Osteoblast (primary cell): ENCODE results near the gene NUP98. TPM values are rescaled to one million over a fixed set of nuclear protein-coding genes. Genes with fewer than 3 reads are reported as not detected.
"Not testable (repeated sequence)": the region's sequence is repeated elsewhere in the genome, so short reads cannot be mapped to it uniquely, and the experiment has no call there.

Experiments
- DNase-seq: peaks from one replicate; pipeline ENCODE4 v3.0.0; 2011; ENCODE audit warnings: low spot score, mixed read lengths; ENCODE audit not compliant: insufficient read length; ENCODE audit errors: missing footprints
- H2AFZ ChIP-seq: 2 replicates; pipeline ENCODE4 v1.6.0; 2011; ENCODE audit warnings: mild to moderate bottlenecking, low read length
- H3K27ac ChIP-seq: 2 replicates; pipeline ENCODE4 v1.5.1; 2011; ENCODE audit warnings: mild to moderate bottlenecking, low read depth, low read length, moderate library complexity
- H3K27me3 ChIP-seq: 2 replicates; pipeline ENCODE4 v1.6.0; 2012; ENCODE audit warnings: mild to moderate bottlenecking, control low read depth, inconsistent platforms, low read length, moderate library complexity; ENCODE audit not compliant: insufficient read depth
- H3K36me3 ChIP-seq: 2 replicates; pipeline ENCODE4 v1.5.1; 2011; ENCODE audit warnings: mild to moderate bottlenecking, low read length, control low read depth, moderate library complexity; ENCODE audit not compliant: insufficient read depth
- H3K4me1 ChIP-seq: 2 replicates; pipeline ENCODE4 v1.5.1; 2011; ENCODE audit warnings: mild to moderate bottlenecking, low read length, control low read depth, moderate library complexity; ENCODE audit not compliant: insufficient read depth
- H3K4me2 ChIP-seq: 2 replicates; pipeline ENCODE4 v1.6.0; 2011; ENCODE audit warnings: mild to moderate bottlenecking, low read length; ENCODE audit not compliant: insufficient read depth
- H3K4me3 ChIP-seq: fragments of 200-600 bp; sonication (generic); 3 replicates; pipeline ENCODE4 v1.5.1; 2012; ENCODE audit warnings: mild to moderate bottlenecking, low read length, inconsistent platforms; ENCODE audit not compliant: insufficient read depth
- H3K79me2 ChIP-seq: 2 replicates; pipeline ENCODE4 v1.6.0; 2012; ENCODE audit warnings: mild to moderate bottlenecking, low read length, control low read depth, inconsistent platforms; ENCODE audit not compliant: insufficient read depth
- H3K9me3 ChIP-seq: 2 replicates; pipeline ENCODE4 v1.5.1; 2011; ENCODE audit warnings: low read depth, low read length, control low read depth
- H4K20me1 ChIP-seq: 2 replicates; pipeline ENCODE4 v1.6.0; 2012; ENCODE audit warnings: mild to moderate bottlenecking, low read length, control low read depth; ENCODE audit not compliant: insufficient read depth
- total RNA-seq: library from RNA; depleted of rRNA; stranded (reverse); fragments of >200 nt; gene quantifications from 2 replicates; pipeline ENCODE4 v1.2.3, GENCODE V29; 2012
- TF ChIP-seq, protein P1 (sequence below): IDR thresholded peaks from 2 replicates; pipeline ENCODE4 v1.5.1; 2011; ENCODE audit warnings: mild to moderate bottlenecking, low read depth, low read length, moderate library complexity; ENCODE audit errors: extremely low read depth

Gene NUP98
- total RNA-seq, 1 donor: 114 TPM

DNA sequence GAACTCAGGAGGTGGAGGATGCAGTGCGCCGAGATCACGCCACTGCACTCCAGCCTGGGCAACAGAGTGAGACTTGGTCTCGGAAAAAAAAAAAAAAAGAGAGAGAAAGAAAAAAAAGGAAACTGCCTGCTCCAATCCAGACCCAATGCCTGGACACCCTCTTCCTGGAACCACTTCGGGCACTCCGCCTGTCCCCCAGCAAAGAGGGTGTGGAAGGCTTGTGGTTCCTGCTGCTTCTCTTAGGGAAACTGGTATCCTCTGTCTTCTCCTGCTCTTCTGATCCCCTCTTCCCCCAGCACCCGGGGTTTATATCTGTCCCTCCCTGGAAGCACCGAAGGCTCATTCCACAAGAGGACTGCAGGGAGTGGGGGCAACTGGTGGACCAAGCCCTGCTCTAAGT lies 139.1 kb downstream of the NUP98 start:
- DNase-seq: no peak
- Histone ChIP-seq H2AFZ (no peak overlapping the region), H3K79me2 (no peaks in the 10 kb centered on the region), H4K20me1 (no peaks in the 10 kb centered on the region), H3K36me3 (no peaks in the 10 kb centered on the region), H3K9me3 (no peaks in the 10 kb centered on the region), H3K4me3 (no peak overlapping the region), H3K4me2 (no peak overlapping the region), H3K27me3 (peaks cover 10% of the 10 kb centered on the region), H3K4me1 (no peaks in the 10 kb centered on the region), H3K27ac (no peak overlapping the region)
- TF ChIP-seq, protein P1, sequence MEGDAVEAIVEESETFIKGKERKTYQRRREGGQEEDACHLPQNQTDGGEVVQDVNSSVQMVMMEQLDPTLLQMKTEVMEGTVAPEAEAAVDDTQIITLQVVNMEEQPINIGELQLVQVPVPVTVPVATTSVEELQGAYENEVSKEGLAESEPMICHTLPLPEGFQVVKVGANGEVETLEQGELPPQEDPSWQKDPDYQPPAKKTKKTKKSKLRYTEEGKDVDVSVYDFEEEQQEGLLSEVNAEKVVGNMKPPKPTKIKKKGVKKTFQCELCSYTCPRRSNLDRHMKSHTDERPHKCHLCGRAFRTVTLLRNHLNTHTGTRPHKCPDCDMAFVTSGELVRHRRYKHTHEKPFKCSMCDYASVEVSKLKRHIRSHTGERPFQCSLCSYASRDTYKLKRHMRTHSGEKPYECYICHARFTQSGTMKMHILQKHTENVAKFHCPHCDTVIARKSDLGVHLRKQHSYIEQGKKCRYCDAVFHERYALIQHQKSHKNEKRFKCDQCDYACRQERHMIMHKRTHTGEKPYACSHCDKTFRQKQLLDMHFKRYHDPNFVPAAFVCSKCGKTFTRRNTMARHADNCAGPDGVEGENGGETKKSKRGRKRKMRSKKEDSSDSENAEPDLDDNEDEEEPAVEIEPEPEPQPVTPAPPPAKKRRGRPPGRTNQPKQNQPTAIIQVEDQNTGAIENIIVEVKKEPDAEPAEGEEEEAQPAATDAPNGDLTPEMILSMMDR: no peak

DNA sequence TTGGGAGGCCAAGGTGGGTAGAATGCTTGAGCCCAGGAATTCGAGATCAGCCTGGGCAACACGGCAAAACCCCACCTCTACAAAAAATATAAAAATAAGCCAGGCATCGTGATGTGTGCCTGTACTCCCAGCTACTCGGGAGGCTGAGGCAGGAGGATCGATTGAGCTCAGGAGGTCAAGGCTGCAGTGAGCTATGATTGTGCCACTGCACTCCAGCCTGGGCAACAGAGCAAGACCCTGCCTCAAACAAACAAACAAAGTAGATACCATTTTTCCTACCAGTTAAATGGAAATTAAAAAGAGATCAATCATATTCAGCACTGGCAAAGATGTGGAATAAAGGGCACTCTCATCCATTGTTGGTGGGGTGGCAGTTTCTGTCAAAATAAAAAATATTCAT lies 140.0 kb downstream of the NUP98 start:
- H3K27ac ChIP-seq, H3K79me2 ChIP-seq, H3K4me2 ChIP-seq, H4K20me1 ChIP-seq, H2AFZ ChIP-seq, DNase-seq, H3K4me3 ChIP-seq, H3K9me3 ChIP-seq, H3K4me1 ChIP-seq, H3K36me3 ChIP-seq: not testable (repeated sequence)
- H3K27me3 ChIP-seq: peaks cover 10% of the 10 kb centered on the region

DNA sequence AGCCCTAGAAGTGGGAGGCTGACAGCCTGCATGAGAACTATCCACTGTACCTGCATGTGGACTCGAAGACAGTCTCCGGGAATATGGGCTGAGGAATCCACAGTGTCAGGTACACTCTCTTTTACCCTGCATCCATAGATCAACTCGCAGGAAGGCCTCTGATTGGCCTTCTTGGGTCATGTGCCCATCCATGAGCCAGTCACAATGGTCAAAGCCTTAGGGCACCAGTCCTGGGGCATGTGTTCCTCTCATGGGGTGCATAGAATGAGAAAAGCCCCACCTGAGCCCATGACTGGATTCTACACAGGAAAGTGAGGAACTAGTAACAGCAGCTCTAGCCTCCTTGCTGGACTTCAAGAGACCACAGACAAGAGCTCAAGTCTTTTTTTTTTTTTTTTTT lies 141.8 kb downstream of the NUP98 start:
- DNase-seq: no peak
- no peaks in the 10 kb centered on the region for H4K20me1 ChIP-seq
- H3K27ac ChIP-seq: no peak overlapping the region
- no peak overlapping the region for H2AFZ ChIP-seq
- H3K36me3 ChIP-seq: no peaks in the 10 kb centered on the region
- H3K27me3 ChIP-seq: peaks cover 10% of the 10 kb centered on the region
- TF ChIP-seq, protein P1: no peak
- H3K9me3 ChIP-seq: no peaks in the 10 kb centered on the region
- H3K4me2 ChIP-seq: no peak overlapping the region
- no peaks in the 10 kb centered on the region for H3K4me1 ChIP-seq
- no peak overlapping the region for H3K4me3 ChIP-seq
- no peaks in the 10 kb centered on the region for H3K79me2 ChIP-seq

DNA sequence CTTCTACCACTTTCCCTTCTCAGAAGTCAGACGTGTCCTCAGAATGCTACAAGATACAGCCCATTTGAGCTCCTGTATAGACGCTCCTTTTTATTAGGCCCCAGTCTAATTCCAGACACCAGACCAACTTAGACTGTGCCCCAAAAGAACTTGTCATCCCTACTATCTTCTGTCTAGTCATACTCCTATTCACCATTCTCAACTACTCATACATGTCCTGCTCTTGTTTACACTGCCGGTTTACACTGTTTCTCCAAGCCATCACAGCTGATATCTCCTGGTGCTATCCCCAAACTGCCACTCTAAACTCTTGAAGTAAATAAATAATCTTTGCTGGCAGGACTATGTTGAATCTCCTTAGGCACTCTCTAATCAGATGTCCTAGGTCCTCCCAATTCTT lies 144.8 kb downstream of the NUP98 start:
- not testable (repeated sequence) for DNase-seq, H3K9me3 ChIP-seq, H3K4me3 ChIP-seq, H3K4me1 ChIP-seq, H3K79me2 ChIP-seq, H2AFZ ChIP-seq, H4K20me1 ChIP-seq, H3K36me3 ChIP-seq, H3K27ac ChIP-seq, H3K4me2 ChIP-seq
- H3K27me3 ChIP-seq: peaks cover 21% of the 10 kb centered on the region

DNA sequence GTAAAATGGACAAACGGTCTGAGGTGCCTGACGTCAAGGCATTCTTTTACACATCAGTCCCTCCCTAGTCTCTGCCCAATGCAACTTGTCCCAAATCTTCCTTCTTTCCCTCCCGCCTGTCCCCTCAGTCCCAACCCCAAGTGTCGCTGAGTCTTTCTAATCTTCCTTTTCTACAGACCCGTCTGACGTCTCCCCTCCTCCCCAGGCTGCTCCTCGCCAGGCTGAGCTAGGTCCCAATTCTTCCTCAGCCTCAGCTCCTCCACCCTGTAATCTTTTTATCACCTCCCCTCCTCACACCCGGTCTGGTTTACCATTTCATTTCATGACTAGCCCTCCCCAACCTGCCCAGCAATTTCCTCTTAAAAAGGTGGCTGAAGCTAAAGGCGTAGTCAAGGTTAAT lies 148.0 kb downstream of the NUP98 start:
- H3K9me3 ChIP-seq, H4K20me1 ChIP-seq, H2AFZ ChIP-seq, H3K4me2 ChIP-seq, H3K36me3 ChIP-seq, H3K79me2 ChIP-seq, H3K4me1 ChIP-seq, H3K4me3 ChIP-seq, H3K27ac ChIP-seq, DNase-seq: not testable (repeated sequence)
- H3K27me3 ChIP-seq: peaks cover 20% of the 10 kb centered on the region

DNA sequence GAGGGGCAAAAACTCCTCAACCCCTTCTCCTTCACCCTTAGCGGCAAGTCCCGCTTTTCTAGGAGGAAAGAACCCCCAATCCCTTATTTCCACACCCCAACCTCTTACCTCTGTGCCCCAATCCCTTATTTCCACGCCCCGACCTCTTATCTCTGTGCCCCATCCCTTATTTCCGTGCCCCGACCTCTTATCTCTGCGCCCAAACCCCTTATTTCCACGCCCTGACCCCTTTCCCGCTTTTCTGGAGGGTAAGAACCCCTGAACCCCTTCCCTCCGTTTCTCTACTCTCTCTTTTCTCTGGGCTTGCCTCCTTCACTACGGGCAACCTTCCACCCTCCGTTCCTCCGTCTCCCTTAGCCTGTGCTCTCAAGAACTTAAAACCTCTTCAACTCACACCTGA lies 148.5 kb downstream of the NUP98 start:
- not testable (repeated sequence) for DNase-seq

More for the DNA sequence above, 148.5 kb downstream of the NUP98 start:
- H3K4me3 ChIP-seq, H3K9me3 ChIP-seq, H3K27ac ChIP-seq, H4K20me1 ChIP-seq, H3K79me2 ChIP-seq, H2AFZ ChIP-seq, H3K4me1 ChIP-seq, H3K36me3 ChIP-seq, H3K4me2 ChIP-seq: not testable (repeated sequence)
- peaks cover 22% of the 10 kb centered on the region for H3K27me3 ChIP-seq
